Stimulated activated CD8-positive, alpha-beta memory T cell treated with anti-CD3 and anti-CD28 coated beads, Interleukin-15, amount 100 ng/mL, for 4 hours (primary cell): ENCODE data around the gene CCDC154.
"Not testable (repeated sequence)": the region's sequence is repeated elsewhere in the genome, so short reads cannot be mapped to it uniquely, and the experiment has no call there.

ENCODE experiments used
- DNase-seq, 2 donors: peaks; one replicate each; pipeline ENCODE4 v3.0.0-alpha.2; 2020; ENCODE audit warnings: low read depth in 2 of 2

CCDC154 gene

GRCh38 chr16:1454561-1454960 is 10.2 kb upstream of the CCDC154 start:
- no peak for DNase-seq

GRCh38 chr16:1453316-1453715 is 9.0 kb upstream of the CCDC154 start:
- no peak for DNase-seq

GRCh38 chr16:1452530-1452929 is 8.2 kb upstream of the CCDC154 start:
- no peak for DNase-seq

GRCh38 chr16:1451702-1452392 is 7.5 kb upstream of the CCDC154 start:
- no peak for DNase-seq

GRCh38 chr16:1450841-1451240 is 6.5 kb upstream of the CCDC154 start:
- DNase-seq = no peak

GRCh38 chr16:1450218-1450617 is 5.9 kb upstream of the CCDC154 start:
- DNase-seq = no peak

GRCh38 chr16:1449201-1449788 is 4.9 kb upstream of the CCDC154 start:
- no peak for DNase-seq

GRCh38 chr16:1448536-1449116 is 4.3 kb upstream of the CCDC154 start:
- no peak for DNase-seq

GRCh38 chr16:1447965-1448364 is 3.6 kb upstream of the CCDC154 start:
- DNase-seq = no peak

- DNase-seq = no peak
These were observed 2.1 kb upstream of the CCDC154 start for GRCh38 chr16:1446296-1447080.

- no peak for DNase-seq
These were observed 1.3 kb upstream of the CCDC154 start for GRCh38 chr16:1445518-1446203.

- no peak for DNase-seq
These were observed 568 bp upstream of the CCDC154 start for GRCh38 chr16:1444730-1445517.

- DNase-seq = no peak
These were observed 868 bp downstream of the CCDC154 start for GRCh38 chr16:1443403-1443973.

- DNase-seq = no peak
These were observed 1.7 kb downstream of the CCDC154 start for GRCh38 chr16:1442697-1443096.

GRCh38 chr16:1441391-1441829 is 2.9 kb downstream of the CCDC154 start:
- no peak for DNase-seq

GRCh38 chr16:1439699-1440074 is 4.7 kb downstream of the CCDC154 start:
- not testable (repeated sequence) for DNase-seq

- no peak for DNase-seq
These were observed 5.2 kb downstream of the CCDC154 start for GRCh38 chr16:1439058-1439698.

GRCh38 chr16:1438229-1439057 is 5.9 kb downstream of the CCDC154 start:
- no peak for DNase-seq

- DNase-seq = no peak
These were observed 6.8 kb downstream of the CCDC154 start for GRCh38 chr16:1437606-1438005.
